Myometrial cell (primary cell): ENCODE results near the gene C11orf24. TPM values are rescaled to one million over a fixed set of nuclear protein-coding genes. Genes with fewer than 3 reads are reported as not detected.

Source experiments
- total RNA-seq: library from RNA; depleted of rRNA; stranded (reverse); fragments of >200 nt; gene quantifications from 2 replicates; pipeline ENCODE4 v1.2.3, GENCODE V29; 2015

The C11orf24 gene
- 75.1 and 94.8 TPM in 2 replicates for total RNA-seq

GRCh38 chr11:68271781-68272608 is at the start of gene C11orf24:
Gene C11orf24 (minus strand): TSS chr11:68271973. CDS start chr11:68263767, 8,206 bp downstream.

GRCh38 chr11:68312117-68312779 is 40.5 kb upstream of the C11orf24 start, which contains the start of gene LRP5:
Gene LRP5 (plus strand): TSS chr11:68312591. CDS start chr11:68312715, 124 bp downstream.

DNA sequence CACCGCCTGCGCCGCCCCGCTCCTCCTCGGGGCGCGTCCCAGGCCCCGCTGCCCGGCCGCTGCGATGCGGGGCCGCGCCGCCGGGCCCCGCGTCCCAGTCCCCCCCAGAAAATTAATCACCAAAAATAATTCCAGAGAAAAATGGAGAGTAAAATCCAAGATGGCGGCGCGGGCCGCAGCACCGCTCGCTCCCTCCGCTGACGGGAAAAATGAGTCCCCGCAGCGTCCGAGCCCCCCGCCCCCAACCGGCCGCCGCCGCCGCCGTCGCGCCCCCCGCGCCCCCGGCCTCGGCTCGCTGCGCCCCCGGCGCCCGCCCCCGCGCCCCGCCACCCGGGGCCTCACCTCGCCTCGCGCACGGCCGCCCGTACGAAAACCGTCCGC is 58.6 kb downstream of the C11orf24 start, which contains the start of gene KMT5B:
TSS of gene KMT5B (minus strand) at position 162 of the 381 bp plus-strand sequence. CDS start 23,220 bp downstream, outside the sequence.

Other genes with a start within 250 kb of the C11orf24 start
- gene NDUFS8, start 241.3 kb downstream of the C11orf24 start, total RNA-seq: 233 TPM in 2 replicates
- gene TCIRG1, start 232.9 kb downstream of the C11orf24 start, total RNA-seq: 116 and 151 TPM in 2 replicates
- 6.7 and 9.5 TPM in 2 replicates for gene CHKA, start 150.6 kb downstream of the C11orf24 start, total RNA-seq
- gene KMT5B, start 58.7 kb downstream of the C11orf24 start, total RNA-seq: 7.8 and 11.7 TPM in 2 replicates
- 14.4 and 16.4 TPM in 2 replicates for gene LRP5, start 40.6 kb upstream of the C11orf24 start, total RNA-seq
- gene PPP6R3, start 188.8 kb upstream of the C11orf24 start, total RNA-seq: 60.0 and 74.4 TPM in 2 replicates